ENCODE data around the gene TNFRSF18. TPM values are rescaled to one million over a fixed set of nuclear protein-coding genes. Genes with fewer than 3 reads are reported as not detected.

Gene TNFRSF18
- total RNA-seq, 4 donors from 2014 or later = 0.49 to 0.67 TPM; not detected in 2

GRCh38 chr1:1179983-1180861 is 26.2 kb downstream of the TNFRSF18 start:
- no peak overlapping the region for H3K4me3 ChIP-seq (replicated peaks in 1 of 3)
- no peak overlapping the region for H3K27ac ChIP-seq
- no peaks in the 10 kb centered on the region for H3K36me3 ChIP-seq
- TF ChIP-seq POLR2A (IDR thresholded peaks at IDR 0.05) (no peak), CTCF (IDR thresholded peaks at IDR 0.05) (no peak)
- 68 to 80% methylated on average over 2 to 19 of the region's 51 CpGs for WGBS, 2 donors
- no peaks in the 10 kb centered on the region for H3K9me3 ChIP-seq
- no peaks in the 10 kb centered on the region for H3K27me3 ChIP-seq
- intact Hi-C loops (cut with DNase I) = no loop called here
- no peaks in the 10 kb centered on the region for H3K4me1 ChIP-seq
- DNase-seq = no peak

DNA sequence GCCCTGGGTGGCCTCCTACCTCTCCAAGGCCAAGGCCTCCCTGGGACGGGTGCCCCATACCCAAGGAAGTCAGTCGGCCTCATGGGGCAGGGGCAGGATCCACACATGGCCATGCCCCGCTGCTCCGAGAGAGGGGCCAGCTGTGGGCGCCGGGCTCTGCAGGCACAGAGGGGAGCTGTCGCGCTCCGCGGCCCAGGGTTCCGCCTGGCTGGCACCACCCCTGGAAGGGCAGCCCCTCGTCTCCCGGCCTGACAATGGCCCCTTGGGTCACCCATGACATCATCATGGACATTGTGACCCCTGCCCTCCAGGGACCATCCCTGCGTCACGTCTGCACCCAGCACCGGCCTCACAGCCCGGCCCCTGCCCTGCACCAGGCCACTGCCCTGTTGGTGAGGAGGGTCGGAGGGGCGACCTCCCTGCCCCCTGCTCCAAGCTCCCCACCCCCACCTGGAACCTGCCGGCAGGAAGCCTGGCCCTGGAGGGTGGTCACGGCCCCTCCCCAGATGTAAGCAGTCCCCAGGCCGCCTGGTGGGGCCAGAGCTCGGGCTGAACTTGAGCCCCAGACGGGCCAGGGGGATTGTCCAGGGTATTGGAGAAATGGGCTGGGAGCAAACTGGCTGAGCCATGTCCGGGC is 26.9 kb downstream of the TNFRSF18 start:
- Histone ChIP-seq H3K4me3 (replicated peaks in 1 of 3) (no peak overlapping the region), H3K36me3 (no peaks in the 10 kb centered on the region), H3K9me3 (no peaks in the 10 kb centered on the region), H3K27ac (no peak overlapping the region), H3K27me3 (no peaks in the 10 kb centered on the region), H3K4me1 (no peaks in the 10 kb centered on the region)
- intact Hi-C loops (cut with DNase I) = no loop called here
- DNase-seq = peak in 1 of 2 donors; percentile 1
- TF ChIP-seq POLR2A (IDR thresholded peaks at IDR 0.05) (no peak), CTCF (IDR thresholded peaks at IDR 0.05) (no peak)
- 82 to 90% methylated on average over 2 to 4 of the region's 25 CpGs for whole genome bisulfite sequencing, 2 donors

DNA sequence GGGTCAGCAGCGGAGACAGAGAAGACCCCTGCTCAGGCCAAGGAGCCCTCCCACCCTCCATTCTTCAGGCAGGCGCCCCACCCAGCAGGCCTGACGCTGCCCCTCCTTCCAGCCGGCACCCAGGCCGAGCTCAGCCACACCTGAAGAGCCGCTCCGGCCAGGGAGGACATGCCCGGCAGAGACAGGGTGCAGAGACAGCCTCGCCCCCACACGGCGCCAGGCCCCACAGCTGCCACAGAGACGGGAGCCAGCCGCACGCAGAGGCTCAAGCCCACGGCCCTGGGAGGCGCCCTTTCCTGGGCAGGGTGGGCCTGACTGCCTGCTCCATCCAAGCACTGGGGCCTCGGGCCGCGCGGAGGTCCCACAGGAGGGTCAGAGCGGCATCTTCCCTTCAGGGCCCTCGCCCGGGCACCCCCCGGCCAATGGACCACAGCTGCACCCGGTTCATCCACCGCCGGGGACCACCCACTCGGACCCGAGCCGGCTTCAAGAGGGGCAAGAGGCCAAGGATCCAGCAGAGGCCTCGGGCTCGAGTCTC is 27.5 kb downstream of the TNFRSF18 start:
- WGBS, 2 donors = 86 to 87% methylated on average over 3 to 16 of the region's 32 CpGs
- H3K9me3 ChIP-seq = no peaks in the 10 kb centered on the region
- DNase-seq = peak in 1 of 2 donors; percentile 1
- intact Hi-C loops (cut with DNase I) = no loop called here
- H3K4me1 ChIP-seq = no peaks in the 10 kb centered on the region
- no peak overlapping the region for H3K4me3 ChIP-seq (replicated peaks in 1 of 3)
- TF ChIP-seq CTCF (IDR thresholded peaks at IDR 0.05) (no peak), POLR2A (IDR thresholded peaks at IDR 0.05) (no peak)
- H3K27ac ChIP-seq = no peak overlapping the region
- no peaks in the 10 kb centered on the region for H3K36me3 ChIP-seq
- no peaks in the 10 kb centered on the region for H3K27me3 ChIP-seq

DNA sequence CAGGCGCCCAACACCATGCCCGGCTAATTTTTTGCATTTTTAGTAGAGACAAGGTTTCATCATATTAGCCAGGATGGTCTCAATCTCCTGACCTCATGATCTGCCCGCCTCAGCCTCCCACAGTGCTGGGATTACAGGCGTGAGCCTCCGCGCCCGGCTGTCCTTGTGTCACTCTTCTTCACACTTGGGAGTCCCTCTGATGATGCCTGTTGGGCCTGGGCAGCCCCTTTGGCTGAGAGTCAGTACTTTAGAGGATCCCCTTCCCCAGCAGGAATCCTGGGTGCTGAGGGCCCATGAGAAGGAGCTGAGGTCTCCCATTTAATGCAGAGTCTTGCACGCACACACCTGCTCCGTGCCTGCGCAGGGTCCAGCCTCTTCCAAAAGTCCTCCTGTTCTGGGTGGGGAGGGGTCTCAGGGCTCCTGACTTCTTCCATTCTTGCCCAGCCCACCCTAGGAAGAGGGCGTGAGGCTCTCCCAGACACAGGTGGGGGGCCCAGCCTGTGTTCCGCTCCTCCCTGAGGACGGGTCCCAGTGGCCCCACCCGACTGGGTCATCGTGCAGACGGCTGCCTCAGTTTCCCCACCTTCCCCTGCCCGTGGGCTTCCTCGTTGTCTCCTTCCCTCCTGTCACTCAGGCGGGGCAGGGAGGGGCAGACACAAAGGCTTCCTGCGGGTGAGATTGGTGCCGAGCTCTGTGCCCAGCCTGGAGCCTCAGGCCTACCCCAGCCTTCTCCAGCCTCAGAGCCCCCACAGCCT is 28.8 kb downstream of the TNFRSF18 start:
- TF ChIP-seq CTCF (IDR thresholded peaks at IDR 0.05) (no peak), POLR2A (IDR thresholded peaks at IDR 0.05) (no peak)
- Histone ChIP-seq H3K36me3 (no peaks in the 10 kb centered on the region), H3K9me3 (no peaks in the 10 kb centered on the region), H3K4me1 (no peaks in the 10 kb centered on the region), H3K27ac (no peak overlapping the region), H3K27me3 (no peaks in the 10 kb centered on the region), H3K4me3 (replicated peaks in 1 of 3) (no peak overlapping the region)
- intact Hi-C loops (cut with DNase I) = no loop called here
- 79 to 90% methylated on average over 19 to 21 of the region's 21 CpGs for WGBS, 2 donors
- DNase-seq = no peak

Measured in thyroid gland (tissue), 4 donors.